Brain pericyte (primary cell): Measurements from ENCODE around the gene ENDOD1.
"Not testable (repeated sequence)": the region's sequence is repeated elsewhere in the genome, so short reads cannot be mapped to it uniquely, and the experiment has no call there.

Experiments
- DNase-seq: peaks from one replicate; pipeline ENCODE4 v3.0.0-alpha.2; 2012; ENCODE audit warnings: low read depth, low spot score

ENDOD1 gene

GRCh38 chr11:95102733-95103132 is 13.1 kb downstream of the ENDOD1 start:
- no peak for DNase-seq

- no peak for DNase-seq
Observed at GRCh38 chr11:95103701-95104100, 14.1 kb downstream of the ENDOD1 start.

GRCh38 chr11:95104121-95104830 is 14.6 kb downstream of the ENDOD1 start:
- DNase-seq, result no peak

- DNase-seq, result no peak
Observed at GRCh38 chr11:95104856-95105255, 15.2 kb downstream of the ENDOD1 start.

- DNase-seq, result no peak
Observed at GRCh38 chr11:95108159-95108611, 18.5 kb downstream of the ENDOD1 start.

GRCh38 chr11:95108671-95109551 is 19.3 kb downstream of the ENDOD1 start:
- DNase-seq, result peak; percentile 72

GRCh38 chr11:95111471-95111870 is 21.8 kb downstream of the ENDOD1 start:
- DNase-seq, result not testable (repeated sequence)

GRCh38 chr11:95111923-95112540 is 22.4 kb downstream of the ENDOD1 start:
- DNase-seq, result no peak

GRCh38 chr11:95115597-95115996 is 26.0 kb downstream of the ENDOD1 start:
- no peak for DNase-seq

- DNase-seq, result no peak
Observed at GRCh38 chr11:95119361-95120060, 29.9 kb downstream of the ENDOD1 start.

- no peak for DNase-seq
Observed at GRCh38 chr11:95121698-95122097, 32.1 kb downstream of the ENDOD1 start.

- no peak for DNase-seq
Observed at GRCh38 chr11:95123556-95123955, 33.9 kb downstream of the ENDOD1 start.

- no peak for DNase-seq
Observed at GRCh38 chr11:95128602-95129001, 39.0 kb downstream of the ENDOD1 start.

GRCh38 chr11:95132956-95133355 is 43.3 kb downstream of the ENDOD1 start:
- DNase-seq, result no peak

- no peak for DNase-seq
Observed at GRCh38 chr11:95134491-95134890, 44.8 kb downstream of the ENDOD1 start.

- no peak for DNase-seq
Observed at GRCh38 chr11:95135155-95135554, 45.5 kb downstream of the ENDOD1 start.

GRCh38 chr11:95135880-95136279 is 46.2 kb downstream of the ENDOD1 start:
- no peak for DNase-seq

GRCh38 chr11:95136747-95137146 is 47.1 kb downstream of the ENDOD1 start:
- DNase-seq, result not testable (repeated sequence)

GRCh38 chr11:95137299-95137698 is 47.7 kb downstream of the ENDOD1 start:
- DNase-seq, result no peak

- DNase-seq, result no peak
Observed at GRCh38 chr11:95138448-95138847, 48.8 kb downstream of the ENDOD1 start.

GRCh38 chr11:95140397-95141033 is 50.9 kb downstream of the ENDOD1 start:
- DNase-seq, result no peak
